ENCODE results near the gene CLTA.

GRCh38 chr9:36141288-36141687, 49.4 kb upstream of the CLTA start:
- TF ChIP-seq, protein P1, sequence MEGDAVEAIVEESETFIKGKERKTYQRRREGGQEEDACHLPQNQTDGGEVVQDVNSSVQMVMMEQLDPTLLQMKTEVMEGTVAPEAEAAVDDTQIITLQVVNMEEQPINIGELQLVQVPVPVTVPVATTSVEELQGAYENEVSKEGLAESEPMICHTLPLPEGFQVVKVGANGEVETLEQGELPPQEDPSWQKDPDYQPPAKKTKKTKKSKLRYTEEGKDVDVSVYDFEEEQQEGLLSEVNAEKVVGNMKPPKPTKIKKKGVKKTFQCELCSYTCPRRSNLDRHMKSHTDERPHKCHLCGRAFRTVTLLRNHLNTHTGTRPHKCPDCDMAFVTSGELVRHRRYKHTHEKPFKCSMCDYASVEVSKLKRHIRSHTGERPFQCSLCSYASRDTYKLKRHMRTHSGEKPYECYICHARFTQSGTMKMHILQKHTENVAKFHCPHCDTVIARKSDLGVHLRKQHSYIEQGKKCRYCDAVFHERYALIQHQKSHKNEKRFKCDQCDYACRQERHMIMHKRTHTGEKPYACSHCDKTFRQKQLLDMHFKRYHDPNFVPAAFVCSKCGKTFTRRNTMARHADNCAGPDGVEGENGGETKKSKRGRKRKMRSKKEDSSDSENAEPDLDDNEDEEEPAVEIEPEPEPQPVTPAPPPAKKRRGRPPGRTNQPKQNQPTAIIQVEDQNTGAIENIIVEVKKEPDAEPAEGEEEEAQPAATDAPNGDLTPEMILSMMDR (conservative IDR thresholded peaks at IDR 0.05; ENCODE audit: low read length): 0 out of 2 replicates have a peak, but pooled peaks have one; percentile 15
- no peak for TF ChIP-seq EZH2phosphoT487 (IDR thresholded peaks at IDR 0.05; ENCODE audit: borderline replicate concordance, low read depth, low read length)
